NCI-H2081 treated with DMSO at 0.1 percent for 48 hours (cell line): ENCODE measurements around the gene EIF4H.
"Not testable (repeated sequence)": the region's sequence is repeated elsewhere in the genome, so short reads cannot be mapped to it uniquely, and the experiment has no call there.

ENCODE experiments used
- DNase-seq: peaks from one replicate; lab custom pipeline; 2025; lab: John Stamatoyannopoulos, UW

The EIF4H gene

GRCh38 chr7:74199551-74200355 lies 25.6 kb downstream of the EIF4H start:
- DNase-seq: no peak

- DNase-seq: no peak
Measured at GRCh38 chr7:74202841-74203556, 28.8 kb downstream of the EIF4H start.

GRCh38 chr7:74203956-74204618 lies 29.9 kb downstream of the EIF4H start:
- DNase-seq: no peak

- not testable (repeated sequence) for DNase-seq
Measured at GRCh38 chr7:74206052-74206451, 31.9 kb downstream of the EIF4H start.

GRCh38 chr7:74206589-74207120 lies 32.5 kb downstream of the EIF4H start:
- no peak for DNase-seq

- DNase-seq: no peak
Measured at GRCh38 chr7:74207586-74207985, 33.4 kb downstream of the EIF4H start.

- DNase-seq: not testable (repeated sequence)
Measured at GRCh38 chr7:74208241-74208640, 34.1 kb downstream of the EIF4H start.

- DNase-seq: no peak
Measured at GRCh38 chr7:74212661-74213060, 38.5 kb downstream of the EIF4H start.

- DNase-seq: no peak
Measured at GRCh38 chr7:74214816-74215630, 40.9 kb downstream of the EIF4H start.

- no peak for DNase-seq
Measured at GRCh38 chr7:74215921-74216320, 41.8 kb downstream of the EIF4H start.

- no peak for DNase-seq
Measured at GRCh38 chr7:74216361-74216761, 42.2 kb downstream of the EIF4H start.

GRCh38 chr7:74217455-74218342 lies 43.5 kb downstream of the EIF4H start:
- no peak for DNase-seq

- no peak for DNase-seq
Measured at GRCh38 chr7:74218343-74218698, 44.2 kb downstream of the EIF4H start.

GRCh38 chr7:74219416-74219815 lies 45.3 kb downstream of the EIF4H start:
- no peak for DNase-seq

- DNase-seq: no peak
Measured at GRCh38 chr7:74220229-74220628, 46.1 kb downstream of the EIF4H start.

GRCh38 chr7:74221713-74222112 lies 47.6 kb downstream of the EIF4H start:
- DNase-seq: no peak

GRCh38 chr7:74222851-74223710 lies 48.9 kb downstream of the EIF4H start:
- no peak for DNase-seq

- no peak for DNase-seq
Measured at GRCh38 chr7:74223711-74224510, 49.8 kb downstream of the EIF4H start.

GRCh38 chr7:74224511-74224832 lies 50.3 kb downstream of the EIF4H start:
- no peak for DNase-seq
